ENCODE results near the gene PTGS1.

GRCh38 chr9:122336189-122336588, 34.6 kb upstream of the PTGS1 start:
- no peak for TF ChIP-seq TAF1 (IDR thresholded peaks at IDR 0.05; ENCODE audit: borderline replicate concordance, insufficient read depth, low read length)
- TF ChIP-seq POLR2AphosphoS5 (IDR thresholded peaks at IDR 0.05; ENCODE audit: low read depth, low read length): no peak
- no peak for TF ChIP-seq FOXP2 (optimal IDR thresholded peaks at IDR 0.05; ENCODE audit: borderline replicate concordance, extremely low read depth, extremely low read length, insufficient read depth)
- TF ChIP-seq REST (IDR thresholded peaks at IDR 0.05; ENCODE audit: insufficient read depth in 1 of 2, low read depth in 2 of 2, low read length in 2 of 2): no peak
